ENCODE data around the gene SIPA1L2. TPM values are rescaled to one million over a fixed set of nuclear protein-coding genes. Genes with fewer than 3 reads are reported as not detected.

The SIPA1L2 gene
- total and polyA plus RNA-seq, 2 of the 4 experiments (the other 2 are of a cell fraction): 7.1 to 13.4 TPM

DNA sequence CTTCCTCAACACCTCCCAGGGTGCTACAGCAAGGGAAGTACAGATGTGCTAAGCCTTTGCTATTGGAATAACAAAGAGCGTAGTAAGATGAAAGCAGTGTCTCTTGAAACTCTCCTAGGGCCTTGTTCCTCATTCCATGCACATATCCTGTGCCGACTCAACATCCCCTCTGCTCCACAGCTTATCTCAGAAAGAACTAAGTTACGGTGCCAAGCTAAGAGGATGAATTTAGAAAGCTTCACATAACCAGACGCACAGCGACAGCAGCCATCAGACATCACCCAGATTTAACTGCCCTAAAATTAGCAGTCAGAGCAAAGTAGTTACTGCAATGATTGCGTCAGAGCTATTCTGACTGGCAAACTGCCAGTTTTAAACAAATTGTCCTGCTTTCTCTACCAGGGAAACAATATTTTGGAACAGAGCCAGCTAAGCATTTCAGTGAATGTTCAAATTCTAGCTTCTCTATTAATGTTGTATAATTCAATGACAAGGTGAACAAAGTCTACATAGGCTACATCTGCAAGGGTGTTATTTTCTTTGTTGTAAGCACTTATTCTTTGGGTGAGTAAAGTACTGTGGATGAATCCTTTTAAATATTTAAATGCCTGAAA, 9.5 kb downstream of the SIPA1L2 start:
- no TSS peak for BruUV-seq (replicated peaks)
- ChIA-PET CTCF (no interaction called here), POLR2A (ENCODE audit: unreplicated experiment) (no interaction called here)
- H4K8ac ChIP-seq (ENCODE audit: low read depth in 2 of 2, low read length in 2 of 2): peak overlapping the region in 1 of 2 experiments; percentile 76; a peak in 2 of 4 replicates
- H3K9me3 ChIP-seq (ENCODE audit: control insufficient read depth, insufficient read depth, low read length): no peaks in the 10 kb centered on the region
- H3K36me3 ChIP-seq (ENCODE audit: control insufficient read depth, insufficient read depth, low read length): no peaks in the 10 kb centered on the region
- H3K56ac ChIP-seq (ENCODE audit: extremely low read depth, insufficient read depth, low read length): no peak overlapping the region
- peaks cover 6% of the 10 kb centered on the region; the same call in 1 of the 2 replicates for H3K9me1 ChIP-seq (ENCODE audit: insufficient read depth, low read length)
- peaks cover 5% of the 10 kb centered on the region for H3K4me1 ChIP-seq (ENCODE audit: control insufficient read depth, insufficient read depth, low read length)
- peak overlapping the region; percentile 81; the same call in 1 of the 3 replicates for H2BK15ac ChIP-seq (ENCODE audit: low read depth, low read length)
- H2AK5ac ChIP-seq (ENCODE audit: low read depth, low read length): peak overlapping the region; percentile 79; the same call in 1 of the 2 replicates
- H3K27me3 ChIP-seq (ENCODE audit: control insufficient read depth, insufficient read depth, low read length): no peaks in the 10 kb centered on the region
- TF ChIP-seq CEBPB (IDR thresholded peaks at IDR 0.05; ENCODE audit: low read depth, low read length) (peak; percentile 97), SMC3 (IDR thresholded peaks at IDR 0.05; ENCODE audit: low read depth, low read length) (no peak), NFE2L2 (IDR thresholded peaks at IDR 0.05; ENCODE audit: low read depth, low read length) (no peak)
- H4K20me1 ChIP-seq (ENCODE audit: insufficient read depth, low read length): peaks cover 3% of the 10 kb centered on the region; the same call in 1 of the 2 replicates
- peak overlapping the region; percentile 3 for H2AFZ ChIP-seq (replicated peaks; ENCODE audit: low read length, poor library complexity)
- H3K9ac ChIP-seq (ENCODE audit: low read depth, low read length): no peak overlapping the region
- peak overlapping the region; percentile 55 for H2BK120ac ChIP-seq (ENCODE audit: low read depth, low read length)
- intact Hi-C loops (cut with micrococcal nuclease): loop anchor here (10.0 kb wide), 2 partner anchors 476 to 606 kb away; no protein-coding TSS in a partner anchor
- H3K4me3 ChIP-seq (ENCODE audit: insufficient read depth, low read depth, low read length): no peak overlapping the region
- H3K27ac ChIP-seq (ENCODE audit: insufficient read depth, low read length): no peak overlapping the region
- H3K18ac ChIP-seq (ENCODE audit: low read depth, low read length): peak overlapping the region; percentile 2; the same call in 1 of the 2 replicates
- H3K4ac ChIP-seq (ENCODE audit: low read depth, low read length): peak overlapping the region; percentile 57; the same call in 1 of the 2 replicates
- H3K4me2 ChIP-seq (ENCODE audit: low read depth, low read length): peak overlapping the region; percentile 49
- peak; percentile 71 for DNase-seq
- H3K14ac ChIP-seq (replicated peaks; ENCODE audit: low read depth, low read length): peak overlapping the region; percentile 24; the same call in 1 of the 2 replicates
- ATAC-seq (ENCODE audit: low read depth): peak; percentile 56
- no peak overlapping the region for H2BK5ac ChIP-seq (ENCODE audit: low read depth, low read length, poor library complexity, severe bottlenecking)
- H2AK9ac ChIP-seq (replicated peaks; ENCODE audit: low read depth, low read length, poor library complexity): no peak overlapping the region
- no peak overlapping the region for H4K5ac ChIP-seq (ENCODE audit: low read depth, low read length)
- peaks cover 12 to 21% of the 10 kb centered on the region in 2 experiments; a peak in 3 of 4 replicates for H3K79me1 ChIP-seq (ENCODE audit: low read depth in 1 of 2, low read length in 2 of 2)
- H4K91ac ChIP-seq (ENCODE audit: insufficient read depth, low read depth, low read length): peak overlapping the region; percentile 54; the same call in 1 of the 2 replicates
- 58% methylated on average over 2 of the region's 6 CpGs; no CpG with 5 or more reads in 1 of the 2 experiments for WGBS, 2 experiments (ENCODE audit: extremely low coverage in 2 of 2, insufficient read length in 1 of 2)
- in situ Hi-C loops (cut with MboI; ENCODE audit: low sequenced_read_pairs): no loop called here
- dilution Hi-C loops (cut with HindIII; ENCODE audit: low sequenced_read_pairs, unreplicated experiment): no loop called here
- peak overlapping the region; percentile 48; the same call in 1 of the 2 replicates for H3K23ac ChIP-seq (ENCODE audit: low read depth, low read length)
- no peak overlapping the region for H2BK20ac ChIP-seq (ENCODE audit: low read depth, low read length)

All from IMR-90 (cell line).